BJ (cell line): ENCODE results near the gene ADARB2. TPM values are rescaled to one million over a fixed set of nuclear protein-coding genes. Genes with fewer than 3 reads are reported as not detected.

ENCODE experiments used
- CTCF ChIA-PET: fragments of 350-600 bp; formaldehyde crosslinking; extraction: SDS; loops from one replicate; lab custom pipeline; 2021; ENCODE audit warnings: antibody characterized with exemption, inconsistent platforms; lab: Yijun Ruan, JAX
- POLR2A ChIA-PET: fragments of 300-600 bp; sonication (Branson Sonifier 250); formaldehyde crosslinking; extraction: SDS; loops from one replicate; lab custom pipeline; 2021; ENCODE audit warnings: antibody characterized with exemption; lab: Charles Lee
- DNase-seq: peaks from one replicate; pipeline ENCODE4 v3.0.0-alpha.2; 2011; ENCODE audit warnings: low read depth
- H3K27me3 ChIP-seq: 2 replicates; pipeline ENCODE4 v1.6.0; 2011; ENCODE audit warnings: low read length; ENCODE audit not compliant: control insufficient read depth, insufficient read depth
- H3K36me3 ChIP-seq: 2 replicates; pipeline ENCODE4 v1.5.1; 2011; ENCODE audit warnings: low read length; ENCODE audit not compliant: control insufficient read depth, insufficient read depth
- H3K4me3 ChIP-seq: 2 replicates; pipeline ENCODE4 v1.5.1; 2011; ENCODE audit warnings: low read depth, mild to moderate bottlenecking, control low read depth, low read length
- CTCF ChIP-seq: IDR thresholded peaks from 2 replicates; pipeline ENCODE4 v1.5.1; 2011; ENCODE audit warnings: low read depth, mild to moderate bottlenecking, control low read depth, inconsistent platforms, low read length, moderate library complexity; ENCODE audit not compliant: insufficient read depth
- polyA plus RNA-seq: library from polyadenylated mRNA; depleted of rRNA; stranded (reverse); fragments of >200 nt; gene quantifications from 2 replicates; pipeline ENCODE4 v1.2.3, GENCODE V29; 2011

The ADARB2 gene
- polyA plus RNA-seq, 1 experiment: not detected

- Histone ChIP-seq H3K36me3 (no peaks in the 10 kb centered on the region), H3K4me3 (no peak overlapping the region), H3K27me3 (no peaks in the 10 kb centered on the region)
- DNase-seq: no peak
- ChIA-PET CTCF (no interaction called here), POLR2A (no interaction called here)
- no peak for TF ChIP-seq CTCF
Observed at GRCh38 chr10:1551636-1552338, 185.5 kb downstream of the ADARB2 start.

GRCh38 chr10:1550616-1551015, 186.7 kb downstream of the ADARB2 start:
- Histone ChIP-seq H3K4me3 (no peak overlapping the region), H3K36me3 (no peaks in the 10 kb centered on the region), H3K27me3 (no peaks in the 10 kb centered on the region)
- ChIA-PET POLR2A (no interaction called here), CTCF (no interaction called here)
- DNase-seq: no peak
- no peak for TF ChIP-seq CTCF

GRCh38 chr10:1550291-1550595, 187.1 kb downstream of the ADARB2 start:
- ChIA-PET POLR2A (no interaction called here), CTCF (no interaction called here)
- Histone ChIP-seq H3K36me3 (no peaks in the 10 kb centered on the region), H3K4me3 (no peak overlapping the region), H3K27me3 (no peaks in the 10 kb centered on the region)
- no peak for TF ChIP-seq CTCF
- no peak for DNase-seq

GRCh38 chr10:1549591-1550290, 187.6 kb downstream of the ADARB2 start:
- DNase-seq: no peak
- Histone ChIP-seq H3K36me3 (no peaks in the 10 kb centered on the region), H3K27me3 (no peaks in the 10 kb centered on the region), H3K4me3 (no peak overlapping the region)
- CTCF ChIA-PET: no interaction called here
- TF ChIP-seq CTCF: no peak
- POLR2A ChIA-PET: no interaction called here

GRCh38 chr10:1548596-1548995, 188.7 kb downstream of the ADARB2 start:
- H3K4me3 ChIP-seq: no peak overlapping the region
- no peak for DNase-seq

More at GRCh38 chr10:1548596-1548995, 188.7 kb downstream of the ADARB2 start:
- POLR2A ChIA-PET: no interaction called here
- CTCF ChIA-PET: no interaction called here
- Histone ChIP-seq H3K36me3 (no peaks in the 10 kb centered on the region), H3K27me3 (no peaks in the 10 kb centered on the region)
- no peak for TF ChIP-seq CTCF
